Measurements from ENCODE around the gene TARBP1.

DNA sequence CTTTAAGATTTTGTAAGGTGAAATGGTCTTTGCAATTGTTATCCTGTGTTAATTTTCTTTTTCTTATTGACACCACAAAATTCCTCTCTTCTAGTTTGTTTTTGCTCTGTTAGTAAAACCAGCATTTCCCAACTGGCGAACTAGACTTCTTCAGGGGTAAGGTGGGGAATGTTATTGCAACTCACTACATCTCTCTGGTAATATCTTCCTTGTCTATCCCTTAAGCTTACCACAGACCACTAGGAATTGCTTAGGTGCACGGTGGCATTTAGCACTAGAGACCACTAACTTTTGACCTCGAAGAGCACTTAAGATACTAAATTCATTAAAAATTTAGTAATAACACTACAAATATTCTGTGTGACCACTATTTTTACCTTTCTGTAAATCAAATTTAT is 109.9 kb downstream of the TARBP1 start:
- TF ChIP-seq, protein P1, sequence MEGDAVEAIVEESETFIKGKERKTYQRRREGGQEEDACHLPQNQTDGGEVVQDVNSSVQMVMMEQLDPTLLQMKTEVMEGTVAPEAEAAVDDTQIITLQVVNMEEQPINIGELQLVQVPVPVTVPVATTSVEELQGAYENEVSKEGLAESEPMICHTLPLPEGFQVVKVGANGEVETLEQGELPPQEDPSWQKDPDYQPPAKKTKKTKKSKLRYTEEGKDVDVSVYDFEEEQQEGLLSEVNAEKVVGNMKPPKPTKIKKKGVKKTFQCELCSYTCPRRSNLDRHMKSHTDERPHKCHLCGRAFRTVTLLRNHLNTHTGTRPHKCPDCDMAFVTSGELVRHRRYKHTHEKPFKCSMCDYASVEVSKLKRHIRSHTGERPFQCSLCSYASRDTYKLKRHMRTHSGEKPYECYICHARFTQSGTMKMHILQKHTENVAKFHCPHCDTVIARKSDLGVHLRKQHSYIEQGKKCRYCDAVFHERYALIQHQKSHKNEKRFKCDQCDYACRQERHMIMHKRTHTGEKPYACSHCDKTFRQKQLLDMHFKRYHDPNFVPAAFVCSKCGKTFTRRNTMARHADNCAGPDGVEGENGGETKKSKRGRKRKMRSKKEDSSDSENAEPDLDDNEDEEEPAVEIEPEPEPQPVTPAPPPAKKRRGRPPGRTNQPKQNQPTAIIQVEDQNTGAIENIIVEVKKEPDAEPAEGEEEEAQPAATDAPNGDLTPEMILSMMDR (IDR thresholded peaks at IDR 0.05 in 4 of 5, conservative IDR thresholded peaks at IDR 0.05 in 1 of 5), result no peak
- no peak for TF ChIP-seq POLR2A (IDR thresholded peaks at IDR 0.05)

Measured in gastrocnemius medialis (tissue), 4 donors.